SHP77 treated with DMSO at 0.1 percent for 48 hours (cell line): ENCODE results near the gene IMMP2L.
"Not testable (repeated sequence)": the region's sequence is repeated elsewhere in the genome, so short reads cannot be mapped to it uniquely, and the experiment has no call there.

Experiments used
- DNase-seq: peaks from one replicate; lab custom pipeline; 2025; lab: John Stamatoyannopoulos, UW

Gene IMMP2L

GRCh38 chr7:111333010-111333409 lies 229.3 kb downstream of the IMMP2L start:
- DNase-seq = no peak

- no peak for DNase-seq
Measured at GRCh38 chr7:111330235-111330523, 232.1 kb downstream of the IMMP2L start.

- DNase-seq = no peak
Measured at GRCh38 chr7:111329367-111330234, 232.7 kb downstream of the IMMP2L start.

DNA sequence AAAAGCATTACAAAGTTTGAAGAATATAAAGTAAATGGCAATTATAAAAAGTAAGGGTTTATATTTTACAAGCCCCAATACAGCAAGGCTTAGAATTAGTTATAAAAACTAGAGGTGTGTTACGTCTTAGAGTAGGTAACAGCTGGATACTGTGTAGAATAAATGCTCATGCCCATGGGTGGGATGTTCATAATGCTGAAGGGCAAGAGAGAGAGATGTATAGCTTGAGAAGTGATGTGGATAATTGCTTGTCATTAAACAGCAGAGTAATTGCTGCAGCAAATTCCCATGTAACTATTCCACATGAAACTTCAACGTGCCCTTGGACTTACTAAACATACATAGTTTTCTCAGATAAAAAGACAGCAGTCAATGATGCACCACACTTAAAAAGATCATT lies 233.8 kb downstream of the IMMP2L start:
- DNase-seq = no peak

- no peak for DNase-seq
Measured at GRCh38 chr7:111324776-111325175, 237.5 kb downstream of the IMMP2L start.

GRCh38 chr7:111324228-111324627 lies 238.1 kb downstream of the IMMP2L start:
- no peak for DNase-seq

DNA sequence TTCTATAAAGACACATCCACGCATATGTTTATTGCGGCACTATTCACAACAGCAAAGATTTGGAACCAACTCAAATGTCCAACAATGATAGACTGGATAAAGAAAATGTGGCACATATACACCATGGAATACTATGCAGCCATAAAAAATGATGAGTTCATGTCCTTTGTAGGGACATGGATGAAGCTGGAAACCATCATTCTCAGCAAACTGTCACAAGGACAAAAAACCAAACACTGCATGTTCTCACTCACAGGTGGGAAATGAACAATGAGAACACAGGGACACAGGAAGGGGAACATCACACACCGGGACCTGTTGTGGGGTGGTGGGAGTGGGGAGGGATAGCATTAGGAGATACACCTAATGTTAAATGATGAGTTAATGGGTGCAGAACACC lies 238.6 kb downstream of the IMMP2L start:
- DNase-seq = not testable (repeated sequence)

- no peak for DNase-seq
Measured at GRCh38 chr7:111320133-111320532, 242.2 kb downstream of the IMMP2L start.

GRCh38 chr7:111312966-111313365 lies 249.3 kb downstream of the IMMP2L start:
- DNase-seq = no peak

DNA sequence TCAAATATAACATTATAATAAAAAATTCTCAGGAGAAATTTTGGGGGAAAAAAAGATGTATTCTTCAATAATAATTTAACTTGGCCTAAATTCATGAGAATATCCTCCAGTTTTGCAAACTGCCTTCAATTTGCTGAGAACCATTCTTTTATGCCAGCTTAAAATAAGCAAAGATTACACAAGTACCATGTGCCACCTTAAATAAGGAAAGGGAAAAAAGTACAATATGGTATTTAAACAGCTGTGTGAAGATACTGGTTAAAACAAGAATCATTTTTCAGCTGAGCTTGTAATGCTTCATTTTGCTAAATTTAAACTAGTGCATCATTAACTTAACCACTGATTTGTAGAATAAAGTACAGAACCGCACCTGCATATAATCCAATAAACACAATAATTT lies 253.6 kb downstream of the IMMP2L start:
- no peak for DNase-seq

- DNase-seq = no peak
Measured at GRCh38 chr7:111301891-111302290, 260.4 kb downstream of the IMMP2L start.

- DNase-seq = no peak
Measured at GRCh38 chr7:111294494-111294893, 267.8 kb downstream of the IMMP2L start.

DNA sequence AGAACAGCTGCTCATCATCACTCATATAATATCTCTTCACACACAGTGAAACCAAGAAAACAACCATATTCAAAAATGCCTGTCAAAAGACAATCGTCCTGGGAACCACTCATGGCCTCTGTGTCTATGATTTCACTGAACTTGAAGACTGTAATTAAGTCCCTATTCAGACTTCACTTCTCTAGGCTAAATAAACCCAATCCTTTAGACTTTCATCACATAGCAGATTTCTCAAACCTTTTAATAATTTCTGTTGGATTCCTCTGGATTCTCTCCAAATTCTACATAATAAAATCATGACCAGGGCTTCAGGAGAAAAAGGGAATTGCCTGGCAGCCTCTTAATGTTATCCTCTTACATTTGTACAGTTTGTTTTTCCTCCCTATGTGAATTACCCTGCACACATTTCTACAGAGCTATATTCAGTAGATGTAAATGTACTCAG lies 270.2 kb downstream of the IMMP2L start:
- DNase-seq = no peak

DNA sequence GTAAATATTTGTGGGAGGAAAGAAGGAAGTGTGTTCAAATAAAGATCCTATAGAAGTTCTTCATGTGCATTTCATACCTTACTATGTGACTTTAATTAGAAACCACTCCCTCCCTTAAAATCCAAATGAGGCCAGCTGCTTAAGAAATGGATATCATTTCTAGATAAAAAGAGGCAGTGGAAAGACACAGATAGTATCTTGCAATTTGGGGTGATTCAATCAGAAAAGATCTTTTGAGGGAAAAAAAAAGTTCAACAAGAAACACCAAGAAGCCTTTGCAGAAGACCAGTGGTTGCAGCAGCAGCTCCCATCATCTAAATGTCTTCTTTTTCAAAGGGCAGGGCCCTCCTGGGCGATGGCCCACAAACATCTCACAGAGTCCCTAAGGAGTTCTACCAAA lies 271.3 kb downstream of the IMMP2L start:
- DNase-seq = no peak

- DNase-seq = no peak
Measured at GRCh38 chr7:111290419-111290818, 271.9 kb downstream of the IMMP2L start.

GRCh38 chr7:111288441-111288840 lies 273.9 kb downstream of the IMMP2L start:
- not testable (repeated sequence) for DNase-seq

GRCh38 chr7:111282626-111283025 lies 279.7 kb downstream of the IMMP2L start:
- no peak for DNase-seq

GRCh38 chr7:111274857-111275256 lies 287.4 kb downstream of the IMMP2L start:
- no peak for DNase-seq

DNA sequence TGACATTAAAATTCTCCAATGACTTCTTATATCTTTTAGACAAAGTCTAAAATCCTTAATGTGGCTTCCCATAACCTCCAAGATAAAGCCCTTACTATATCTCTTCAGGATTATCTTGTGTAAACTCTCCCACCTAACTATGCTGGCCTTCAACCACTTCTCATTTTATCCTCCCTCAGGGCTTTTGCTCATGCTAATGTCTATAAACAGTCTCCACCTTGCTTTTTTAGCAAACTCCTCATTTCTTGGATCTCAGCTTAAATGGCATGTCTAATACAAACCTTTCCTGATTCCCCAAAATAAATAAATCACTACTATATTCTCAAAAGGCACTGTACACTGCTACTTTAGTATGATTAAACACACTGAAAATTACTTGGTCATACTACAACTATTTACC lies 290.2 kb downstream of the IMMP2L start:
- DNase-seq = no peak

DNA sequence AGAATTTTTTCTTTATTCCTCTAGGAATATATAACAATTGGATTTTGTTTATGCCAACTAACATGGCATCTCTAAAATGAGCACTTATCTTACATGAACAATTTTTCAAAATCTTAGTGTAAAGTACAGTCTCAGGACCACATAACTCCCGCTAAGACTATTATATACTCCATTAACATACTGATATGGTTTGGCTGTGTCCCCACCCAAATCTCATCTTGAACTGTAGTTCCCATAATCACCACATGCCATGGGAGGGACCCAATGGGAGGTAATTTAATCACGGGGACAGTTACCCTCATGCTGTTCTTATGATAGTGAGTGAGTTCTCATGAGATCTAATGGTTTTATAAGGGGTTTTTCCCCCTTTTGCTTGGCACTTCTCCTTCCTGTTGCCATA lies 291.5 kb downstream of the IMMP2L start:
- not testable (repeated sequence) for DNase-seq

- no peak for DNase-seq
Measured at GRCh38 chr7:111268941-111269340, 293.4 kb downstream of the IMMP2L start.

GRCh38 chr7:111266613-111267012 lies 295.7 kb downstream of the IMMP2L start:
- DNase-seq = no peak

DNA sequence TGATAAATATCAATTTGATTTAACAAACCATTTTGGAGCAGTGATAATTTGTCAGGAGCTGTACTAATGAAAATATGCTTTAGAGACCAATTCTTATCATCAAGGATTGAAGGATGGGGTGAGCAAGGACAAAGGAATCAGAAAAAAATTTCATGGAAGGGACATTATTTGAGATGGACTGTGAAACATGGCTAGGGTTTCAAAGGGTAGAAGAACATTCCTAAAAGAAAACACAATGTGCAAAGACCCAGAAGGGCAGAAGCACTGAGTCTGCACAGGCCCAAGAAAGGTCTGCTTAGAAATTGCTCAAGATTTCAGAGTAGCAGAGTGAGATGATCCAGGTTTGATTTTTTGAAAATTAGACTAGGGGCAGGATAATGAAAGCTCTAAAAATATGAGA lies 296.9 kb downstream of the IMMP2L start:
- no peak for DNase-seq

- no peak for DNase-seq
Measured at GRCh38 chr7:111264981-111265380, 297.3 kb downstream of the IMMP2L start.
